NT2/D1 (cell line): ENCODE results near the gene ADM2.

Experiments used
- SUZ12 ChIP-seq: IDR thresholded peaks from 2 replicates; pipeline ENCODE4 v1.6.1; 2011; ENCODE audit not compliant: insufficient read length, insufficient read depth; ENCODE audit errors: extremely low read depth
- YY1 ChIP-seq: IDR thresholded peaks from 2 replicates; pipeline ENCODE4 v1.6.1; 2011; ENCODE audit not compliant: insufficient read length, insufficient read depth
- ZNF274 ChIP-seq: IDR thresholded peaks from 2 replicates; pipeline ENCODE4 v1.6.1; 2011; ENCODE audit warnings: mild to moderate bottlenecking, low read depth, low read length

- TF ChIP-seq YY1 (no peak), ZNF274 (no peak), SUZ12 (no peak)
These were observed 14.0 kb upstream of the ADM2 start for GRCh38 chr22:50467341-50467740.
